PC-3 (cell line): ENCODE data around the gene GJC1. TPM values are rescaled to one million over a fixed set of nuclear protein-coding genes. Genes with fewer than 3 reads are reported as not detected.

Source experiments
- ATAC-seq: fragments of 200-7000 bp; cut with Tn5 transposase; 2 replicates; pipeline ENCODE4 v1.9.1; 2020; ENCODE audit warnings: mild to moderate bottlenecking, moderate library complexity
- BruUV-seq: library from RNA; stranded (reverse); fragments of 400-500 nt; replicated peaks from 2 replicates; lab custom pipeline; 2021; lab: Mats Ljungman, UMichigan
- CTCF ChIA-PET: fragments of 300-600 bp; sonication (Branson Sonifier 250); formaldehyde crosslinking; loops from one replicate; lab custom pipeline; 2022; ENCODE audit warnings: antibody characterized with exemption; lab: Charles Lee
- POLR2A ChIA-PET: fragments of 300-600 bp; sonication (Branson Sonifier 250); formaldehyde crosslinking; loops from one replicate; lab custom pipeline; 2022; ENCODE audit warnings: antibody characterized with exemption; ENCODE audit not compliant: unreplicated experiment; lab: Charles Lee
- DNase-seq: peaks from one replicate; pipeline ENCODE4 v3.0.0-alpha.2; 2015
- H2AFZ ChIP-seq: fragments of 300-600 bp; sonication (generic); 2 replicates; pipeline ENCODE4 v1.6.0; 2016; ENCODE audit warnings: antibody characterized with exemption, low read length
- H3F3A ChIP-seq: fragments of 300-600 bp; sonication (generic); one replicate; pipeline ENCODE4 v1.6.0; 2017; ENCODE audit warnings: antibody characterized with exemption, low read length, control low read depth, mild to moderate bottlenecking; ENCODE audit not compliant: unreplicated experiment
- H3K27ac ChIP-seq: fragments of 300-600 bp; sonication (generic); 2 replicates; pipeline ENCODE4 v1.5.1; 2016; ENCODE audit warnings: mild to moderate bottlenecking, low read length
- H3K27me3 ChIP-seq: fragments of 300-600 bp; sonication (generic); 2 replicates; pipeline ENCODE4 v1.6.1; 2016; ENCODE audit warnings: low read length, mixed read lengths
- H3K36me3 ChIP-seq: fragments of 300-600 bp; sonication (generic); 2 replicates; pipeline ENCODE4 v1.6.1; 2016; ENCODE audit warnings: low read depth, mixed run types, low read length, mixed read lengths
- H3K4me1 ChIP-seq: fragments of 300-600 bp; sonication (generic); 2 replicates; pipeline ENCODE4 v1.5.1; 2016; ENCODE audit warnings: low read length; ENCODE audit not compliant: insufficient read depth
- H3K4me2 ChIP-seq: fragments of 300-600 bp; sonication (generic); 2 replicates; pipeline ENCODE4 v1.6.0; 2016; ENCODE audit warnings: low read length
- H3K4me3 ChIP-seq: fragments of 300-600 bp; sonication (generic); 2 replicates; pipeline ENCODE4 v1.5.1; 2016; ENCODE audit warnings: mild to moderate bottlenecking, low read length, mixed read lengths
- H3K79me2 ChIP-seq: fragments of 300-600 bp; sonication (generic); 2 replicates; pipeline ENCODE4 v1.6.1; 2017; ENCODE audit warnings: low read length, mixed read lengths
- H3K9ac ChIP-seq: fragments of 300-600 bp; sonication (generic); 2 replicates; pipeline ENCODE4 v1.6.0; 2016; ENCODE audit warnings: mild to moderate bottlenecking, low read length
- H3K9me2 ChIP-seq: fragments of 300-600 bp; sonication (generic); replicated peaks from 2 replicates; pipeline ENCODE4 v1.6.1; 2016; ENCODE audit warnings: mixed run types, low read length, mixed read lengths
- H3K9me3 ChIP-seq: fragments of 300-600 bp; sonication (generic); 2 replicates; pipeline ENCODE4 v1.6.1; 2016; ENCODE audit warnings: low read length, mixed read lengths
- H4K20me1 ChIP-seq: fragments of 300-600 bp; sonication (generic); 2 replicates; pipeline ENCODE4 v1.6.1; 2016; ENCODE audit warnings: low read length, mixed read lengths
- CTCF ChIP-seq: fragments of 300-600 bp; sonication (generic); conservative IDR thresholded peaks from 2 replicates; pipeline ENCODE4 v1.5.1; 2017; ENCODE audit warnings: antibody characterized with exemption, low read depth, mild to moderate bottlenecking, low read length
- EZH2 ChIP-seq: fragments of 300-600 bp; sonication (generic); IDR thresholded peaks from one replicate; pipeline ENCODE4 v1.6.1; 2017; ENCODE audit warnings: antibody characterized with exemption, mild to moderate bottlenecking, low read length; ENCODE audit not compliant: unreplicated experiment
- EZH2phosphoT487 ChIP-seq: fragments of 300-600 bp; sonication (generic); IDR thresholded peaks from 2 replicates; pipeline ENCODE4 v1.6.1; 2018; ENCODE audit warnings: mild to moderate bottlenecking, antibody characterized with exemption, low read length, borderline replicate concordance
- intact Hi-C: fragments of 100-400 bp; cut with micrococcal nuclease; formaldehyde crosslinking; loops from 2 replicates; pipeline ENCODE4 v1.9.0; 2023
- total RNA-seq: library from RNA; depleted of rRNA; stranded (reverse); fragments of >200 nt; gene quantifications from 2 replicates; pipeline ENCODE4 v1.2.3, GENCODE V29; 2014

Gene GJC1
- total RNA-seq, 1 experiment from 2014 or later, result 17.1 TPM

DNA sequence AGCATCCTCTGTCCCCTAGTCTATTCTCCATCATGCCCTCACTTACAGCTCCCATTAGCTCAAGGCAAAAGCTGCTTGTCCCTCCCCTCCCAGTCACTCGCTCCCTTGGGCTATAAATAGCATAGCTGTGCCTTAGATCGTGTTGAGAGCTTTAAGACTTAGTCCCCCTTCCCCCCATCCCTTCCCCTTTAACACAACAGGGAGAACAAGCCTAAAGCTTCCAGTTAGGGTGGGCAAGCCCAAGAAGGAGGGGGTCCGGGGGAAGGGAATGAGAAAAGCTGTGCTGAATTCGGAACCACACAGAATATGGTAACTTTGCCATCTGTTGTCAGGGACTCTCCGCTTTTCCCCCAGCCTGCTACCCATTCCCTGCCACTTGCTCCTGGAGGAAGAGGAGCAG is 12.7 kb upstream of the GJC1 start:
- Histone ChIP-seq H3K9ac (no peak overlapping the region), H3K27ac (no peak overlapping the region), H3K79me2 (no peaks in the 10 kb centered on the region), H3K4me3 (no peak overlapping the region), H2AFZ (no peak overlapping the region), H4K20me1 (no peaks in the 10 kb centered on the region), H3K27me3 (no peaks in the 10 kb centered on the region), H3K9me2 (no peaks in the 10 kb centered on the region), H3K4me2 (no peak overlapping the region), H3K4me1 (no peaks in the 10 kb centered on the region), H3K9me3 (no peaks in the 10 kb centered on the region), H3K36me3 (no peaks in the 10 kb centered on the region), H3F3A (no peaks in the 10 kb centered on the region)
- BruUV-seq, result no TSS peak
- intact Hi-C loops, result no loop called here
- ChIA-PET CTCF (no interaction called here), POLR2A (no interaction called here)
- TF ChIP-seq EZH2phosphoT487, result no peak
- no peak for TF ChIP-seq EZH2
- TF ChIP-seq CTCF, result no peak
- ATAC-seq, result no peak
- DNase-seq, result no peak

DNA sequence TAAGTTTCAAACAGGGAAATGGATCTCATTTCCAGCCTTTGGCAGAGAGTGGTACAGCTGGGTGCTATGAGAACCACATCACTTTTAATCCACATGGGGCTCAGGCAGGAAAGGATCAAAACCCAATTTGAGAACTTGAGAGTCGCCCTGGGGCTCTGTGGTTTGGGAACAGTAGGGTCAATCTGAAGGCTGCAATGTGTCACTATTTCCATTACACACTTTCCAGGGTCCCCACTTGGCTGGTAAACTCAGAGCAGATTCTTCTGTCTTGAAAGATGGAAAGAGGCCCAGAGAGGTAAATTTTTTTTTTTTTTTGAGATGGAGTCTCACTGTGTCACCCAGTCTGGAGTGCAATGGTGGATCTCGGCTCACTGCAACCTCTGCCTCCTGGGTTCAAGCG is 10.8 kb upstream of the GJC1 start:
- Histone ChIP-seq H3K4me1 (no peaks in the 10 kb centered on the region; the same call in 1 of the 2 replicates), H3K27ac (no peak overlapping the region), H3K27me3 (no peaks in the 10 kb centered on the region), H3K36me3 (no peaks in the 10 kb centered on the region), H3F3A (no peaks in the 10 kb centered on the region), H3K79me2 (no peaks in the 10 kb centered on the region), H3K4me3 (no peak overlapping the region), H2AFZ (no peak overlapping the region), H3K9me2 (no peaks in the 10 kb centered on the region), H3K4me2 (no peak overlapping the region), H3K9ac (no peak overlapping the region), H4K20me1 (no peaks in the 10 kb centered on the region), H3K9me3 (no peaks in the 10 kb centered on the region)
- no TSS peak for BruUV-seq
- POLR2A ChIA-PET, result interaction anchor here (0.7 kb wide), 1 partner anchor 504 kb away, joined by 4 read pairs; no protein-coding TSS in a partner anchor
- TF ChIP-seq EZH2phosphoT487, result no peak
- TF ChIP-seq EZH2, result no peak
- no peak for TF ChIP-seq CTCF
- DNase-seq (no peak), ATAC-seq (no peak)
- intact Hi-C loops, result no loop called here
- CTCF ChIA-PET, result no interaction called here

DNA sequence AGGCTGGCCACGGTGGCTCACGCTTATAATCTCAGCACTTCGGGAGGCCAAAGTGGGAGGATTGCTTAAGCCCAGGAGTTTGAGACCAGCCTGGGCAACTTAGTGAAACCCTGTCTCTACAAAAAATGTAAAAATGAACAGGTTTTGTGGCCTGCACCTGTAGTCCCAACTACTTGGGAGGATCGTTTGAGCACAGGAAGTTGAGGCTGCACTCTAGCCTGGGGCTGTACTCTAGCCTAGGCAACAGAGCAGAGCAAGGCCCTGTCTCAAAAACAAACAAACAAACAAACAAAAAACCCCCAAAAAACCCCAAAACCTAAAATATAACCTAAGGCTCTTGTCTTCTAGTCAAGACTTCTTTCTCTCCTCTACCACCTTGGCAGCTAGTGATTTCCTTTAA is 10.2 kb upstream of the GJC1 start:
- Histone ChIP-seq H3K27me3 (no peaks in the 10 kb centered on the region), H3K79me2 (no peaks in the 10 kb centered on the region), H3K9ac (no peak overlapping the region), H3K4me3 (no peak overlapping the region), H3K9me2 (no peaks in the 10 kb centered on the region), H3K9me3 (no peaks in the 10 kb centered on the region), H3K4me2 (no peak overlapping the region), H3K4me1 (no peaks in the 10 kb centered on the region; the same call in 1 of the 2 replicates), H3F3A (no peaks in the 10 kb centered on the region), H3K36me3 (no peaks in the 10 kb centered on the region), H4K20me1 (no peaks in the 10 kb centered on the region), H3K27ac (no peak overlapping the region), H2AFZ (no peak overlapping the region)
- POLR2A ChIA-PET, result interaction anchor here (0.7 kb wide), 1 partner anchor 505 kb away, joined by 4 read pairs; no protein-coding TSS in a partner anchor
- TF ChIP-seq EZH2, result no peak
- TF ChIP-seq EZH2phosphoT487, result no peak
- no peak for TF ChIP-seq CTCF
- no peak for DNase-seq
- ATAC-seq, result no peak
- intact Hi-C loops, result no loop called here
- CTCF ChIA-PET, result no interaction called here
- BruUV-seq, result no TSS peak
